Measurements from ENCODE around the gene TOR2A.
"Not testable (repeated sequence)": the region's sequence is repeated elsewhere in the genome, so short reads cannot be mapped to it uniquely, and the experiment has no call there.

TOR2A gene

GRCh38 chr9:127734747-127735529, at the start of gene TOR2A:
Gene TOR2A, minus strand, starts transcription at chr9:127735294. Its CDS starts 24 bp downstream, at chr9:127735270.
- TF ChIP-seq CTCF (IDR thresholded peaks at IDR 0.05; ENCODE audit: low read depth, low read length), result peak; percentile 94
- DNase-seq (ENCODE audit: extremely low read depth, low read depth), result peak; percentile 92

- TF ChIP-seq CTCF (IDR thresholded peaks at IDR 0.05; ENCODE audit: low read depth, low read length), result no peak
- no peak for DNase-seq (ENCODE audit: extremely low read depth, low read depth)
Measured at GRCh38 chr9:127783111-127784008, 48.3 kb upstream of the TOR2A start.

- DNase-seq (ENCODE audit: extremely low read depth, low read depth), result no peak
- no peak for TF ChIP-seq CTCF (IDR thresholded peaks at IDR 0.05; ENCODE audit: low read depth, low read length)
Measured at GRCh38 chr9:127781806-127782205, 46.7 kb upstream of the TOR2A start.

GRCh38 chr9:127780909-127781308, 45.8 kb upstream of the TOR2A start:
- not testable (repeated sequence) for DNase-seq (ENCODE audit: extremely low read depth, low read depth)

GRCh38 chr9:127780126-127780885, 45.2 kb upstream of the TOR2A start:
- no peak for DNase-seq (ENCODE audit: extremely low read depth, low read depth)
- no peak for TF ChIP-seq CTCF (IDR thresholded peaks at IDR 0.05; ENCODE audit: low read depth, low read length)

- TF ChIP-seq CTCF (IDR thresholded peaks at IDR 0.05; ENCODE audit: low read depth, low read length), result no peak
- no peak for DNase-seq (ENCODE audit: extremely low read depth, low read depth)
Measured at GRCh38 chr9:127779136-127779981, 44.3 kb upstream of the TOR2A start.
